Left lung (tissue), 10 donors: ENCODE data around the gene CMSS1. TPM values are rescaled to one million over a fixed set of nuclear protein-coding genes. Genes with fewer than 3 reads are reported as not detected.

Experiments used
- ATAC-seq: fragments of 200-7000 bp; cut with Tn5 transposase; one replicate; pipeline ENCODE4 v1.9.1; 2020; ENCODE audit warnings: moderate library complexity
- DNase-seq, 4 donors: peaks; one replicate each; pipeline ENCODE4 v3.0.0-alpha.2; 2013 to 2020
- H3K27ac ChIP-seq, 2 donors: fragments of 200-600 bp; sonication (generic) in 1 of 2; one replicate each; pipeline versions ENCODE4 v1.5.0 to v1.8.0; 2020 to 2021
- H3K27me3 ChIP-seq, 2 donors: fragments of 200-600 bp; sonication (generic) in 1 of 2; one replicate each; pipeline versions ENCODE4 v1.5.0 to v1.8.0; 2020 to 2021
- H3K36me3 ChIP-seq, 2 donors: fragments of 200-600 bp; sonication (generic) in 1 of 2; one replicate each; pipeline versions ENCODE4 v1.5.0 to v1.8.0; 2020 to 2021
- H3K4me1 ChIP-seq, 2 donors: fragments of 200-600 bp; one replicate each; pipeline ENCODE4 v1.8.0; 2021
- H3K4me3 ChIP-seq, 2 donors: fragments of 200-600 bp; sonication (generic) in 1 of 2; one replicate each; pipeline versions ENCODE4 v1.5.0 to v1.8.0; 2020 to 2021; ENCODE audit warnings: mild to moderate bottlenecking in 1 of 2
- H3K9me3 ChIP-seq, 2 donors: fragments of 200-600 bp; sonication (generic) in 1 of 2; one replicate each; pipeline versions ENCODE4 v1.5.0 to v1.8.0; 2020 to 2021
- CTCF ChIP-seq, 2 donors: fragments of 200-600 bp; sonication (generic) in 1 of 2; IDR thresholded peaks; one replicate each; pipeline versions ENCODE4 v1.5.0 to v1.8.0; 2021; ENCODE audit warnings: antibody characterized with exemption in 2 of 2
- intact Hi-C, 2 donors: fragments of 100-400 bp; cut with DNase I; formaldehyde crosslinking; loops; one replicate each; pipeline versions ENCODE4 v1.11.2 to v1.14.2; 2022
- polyA plus RNA-seq, 6 donors: library from polyadenylated mRNA; unstranded; fragments of 120-200 nt; gene quantifications; one replicate each; pipeline ENCODE4 v1.2.1, GENCODE V29; 2013; ENCODE audit not compliant: insufficient read length in 6 of 6
- total RNA-seq, 2 donors: library from RNA; stranded (reverse); fragmentation: NEBNext Ultra II Directional; extraction: Animal tissue kit (Norgen Biotek cat#: 25700); gene quantifications; one replicate each; pipeline ENCODE4 v1.2.1, GENCODE V29; 2021
- donor health status: DM: no; HTN: yes; CAD: no.
- donor health status: DM: no; HTN: no; CAD: no.

Gene CMSS1
- total and polyA plus RNA-seq, 8 donors, result 13.4 to 51.0 (median 41.8) TPM

GRCh38 chr3:100221159-100221558, 403.5 kb downstream of the CMSS1 start:
- no peaks in the 10 kb centered on the region for H3K4me1 ChIP-seq
- H3K9me3 ChIP-seq, result peaks cover 0 to 9% of the 10 kb centered on the region in 2 donors
- no peaks in the 10 kb centered on the region for H3K36me3 ChIP-seq
- no peak overlapping the region for H3K27ac ChIP-seq
- DNase-seq (no peak), ATAC-seq (no peak)
- H3K4me3 ChIP-seq, result no peak overlapping the region
- intact Hi-C loops, result no loop called here
- no peak for TF ChIP-seq CTCF (IDR thresholded peaks at IDR 0.05)
- H3K27me3 ChIP-seq, result no peaks in the 10 kb centered on the region

GRCh38 chr3:100225193-100225592, 407.5 kb downstream of the CMSS1 start:
- Histone ChIP-seq H3K27ac (no peak overlapping the region), H3K4me1 (no peaks in the 10 kb centered on the region), H3K36me3 (no peaks in the 10 kb centered on the region), H3K27me3 (no peaks in the 10 kb centered on the region), H3K4me3 (no peak overlapping the region), H3K9me3 (no peaks in the 10 kb centered on the region)
- ATAC-seq (no peak), DNase-seq (peak in 1 of 4 donors; percentile 68)
- intact Hi-C loops, result no loop called here
- no peak for TF ChIP-seq CTCF (IDR thresholded peaks at IDR 0.05)

- H3K4me3 ChIP-seq, result no peak overlapping the region
- no peak for ATAC-seq
- no peak for TF ChIP-seq CTCF (IDR thresholded peaks at IDR 0.05)
- no peak for DNase-seq
- no peak overlapping the region for H3K27ac ChIP-seq
- no peaks in the 10 kb centered on the region for H3K36me3 ChIP-seq
- H3K9me3 ChIP-seq, result no peaks in the 10 kb centered on the region
- intact Hi-C loops, result no loop called here
- no peaks in the 10 kb centered on the region for H3K27me3 ChIP-seq
- no peaks in the 10 kb centered on the region for H3K4me1 ChIP-seq
Measured at GRCh38 chr3:100225883-100226282, 408.2 kb downstream of the CMSS1 start.

- TF ChIP-seq CTCF (IDR thresholded peaks at IDR 0.05), result no peak
- DNase-seq, result no peak
- Histone ChIP-seq H3K27me3 (no peaks in the 10 kb centered on the region), H3K4me3 (no peak overlapping the region), H3K4me1 (no peaks in the 10 kb centered on the region), H3K36me3 (no peaks in the 10 kb centered on the region), H3K27ac (no peak overlapping the region), H3K9me3 (no peaks in the 10 kb centered on the region)
- no peak for ATAC-seq
- intact Hi-C loops, result no loop called here
Measured at GRCh38 chr3:100226712-100227429, 409.2 kb downstream of the CMSS1 start.

- Histone ChIP-seq H3K27ac (no peak overlapping the region), H3K27me3 (no peaks in the 10 kb centered on the region), H3K9me3 (no peaks in the 10 kb centered on the region), H3K4me3 (no peak overlapping the region), H3K4me1 (no peaks in the 10 kb centered on the region), H3K36me3 (no peaks in the 10 kb centered on the region)
- ATAC-seq, result no peak
- intact Hi-C loops, result no loop called here
- no peak for DNase-seq
- no peak for TF ChIP-seq CTCF (IDR thresholded peaks at IDR 0.05)
Measured at GRCh38 chr3:100227511-100227921, 409.9 kb downstream of the CMSS1 start.
